Activated T-helper 17 cell treated with anti-CD3 and anti-CD28 coated beads, Interleukin-2, amount 50 U/mL, for 72 hours (primary cell): Measurements from ENCODE around the gene SH2B2. TPM values are rescaled to one million over a fixed set of nuclear protein-coding genes. Genes with fewer than 3 reads are reported as not detected.
A peak's percentile ranks its signal among the peaks of the same experiment; 100 is the strongest.
"Not testable (repeated sequence)": the region's sequence is repeated elsewhere in the genome, so short reads cannot be mapped to it uniquely, and the experiment has no call there.

Source experiments
- ATAC-seq: fragments of 150-1000 bp; cut with Tn5 transposase; replicated peaks from 2 replicates; pipeline ENCODE4 v1.10.0; 2021; ENCODE audit warnings: mild to moderate bottlenecking, moderate library complexity
- H3K27ac Mint-ChIP-seq: one replicate; pipeline ENCODE4 v1.8.0; 2022; ENCODE audit warnings: mixed read lengths
- H3K27me3 Mint-ChIP-seq: one replicate; pipeline ENCODE4 v1.8.0; 2022; ENCODE audit warnings: mixed read lengths
- H3K36me3 Mint-ChIP-seq: one replicate; pipeline ENCODE4 v1.8.0; 2022; ENCODE audit warnings: low read depth, mild to moderate bottlenecking, mixed read lengths
- H3K4me1 Mint-ChIP-seq: one replicate; pipeline ENCODE4 v1.8.0; 2022; ENCODE audit warnings: mixed read lengths
- H3K4me3 Mint-ChIP-seq: one replicate; pipeline ENCODE4 v1.8.0; 2022; ENCODE audit warnings: mild to moderate bottlenecking, mixed read lengths
- H3K9me3 Mint-ChIP-seq: one replicate; pipeline ENCODE4 v1.8.0; 2022; ENCODE audit warnings: mixed read lengths
- total RNA-seq, 2 donors: library from RNA; stranded (reverse); gene quantifications; one replicate each; pipeline ENCODE4 v1.2.3, GENCODE V29; 2022

Gene SH2B2
- total RNA-seq, 2 donors from 2014 or later, result 1.7 to 14.2 TPM

- Mint-ChIP-seq H3K9me3 (no peaks in the 10 kb centered on the region), H3K36me3 (no peaks in the 10 kb centered on the region), H3K27me3 (no peaks in the 10 kb centered on the region), H3K27ac (no peak overlapping the region), H3K4me1 (peaks cover 19% of the 10 kb centered on the region), H3K4me3 (peak overlapping the region; percentile 56)
- no peak for ATAC-seq
These were observed 1.7 kb downstream of the SH2B2 start for GRCh38 chr7:102288285-102288930.

GRCh38 chr7:102289057-102289456 lies 2.4 kb downstream of the SH2B2 start:
- ATAC-seq, result no peak
- no peak overlapping the region for H3K27ac Mint-ChIP-seq
- no peaks in the 10 kb centered on the region for H3K27me3 Mint-ChIP-seq
- H3K4me3 Mint-ChIP-seq, result peak overlapping the region; percentile 56
- H3K9me3 Mint-ChIP-seq, result no peaks in the 10 kb centered on the region
- H3K4me1 Mint-ChIP-seq, result peaks cover 19% of the 10 kb centered on the region
- H3K36me3 Mint-ChIP-seq, result no peaks in the 10 kb centered on the region

DNA sequence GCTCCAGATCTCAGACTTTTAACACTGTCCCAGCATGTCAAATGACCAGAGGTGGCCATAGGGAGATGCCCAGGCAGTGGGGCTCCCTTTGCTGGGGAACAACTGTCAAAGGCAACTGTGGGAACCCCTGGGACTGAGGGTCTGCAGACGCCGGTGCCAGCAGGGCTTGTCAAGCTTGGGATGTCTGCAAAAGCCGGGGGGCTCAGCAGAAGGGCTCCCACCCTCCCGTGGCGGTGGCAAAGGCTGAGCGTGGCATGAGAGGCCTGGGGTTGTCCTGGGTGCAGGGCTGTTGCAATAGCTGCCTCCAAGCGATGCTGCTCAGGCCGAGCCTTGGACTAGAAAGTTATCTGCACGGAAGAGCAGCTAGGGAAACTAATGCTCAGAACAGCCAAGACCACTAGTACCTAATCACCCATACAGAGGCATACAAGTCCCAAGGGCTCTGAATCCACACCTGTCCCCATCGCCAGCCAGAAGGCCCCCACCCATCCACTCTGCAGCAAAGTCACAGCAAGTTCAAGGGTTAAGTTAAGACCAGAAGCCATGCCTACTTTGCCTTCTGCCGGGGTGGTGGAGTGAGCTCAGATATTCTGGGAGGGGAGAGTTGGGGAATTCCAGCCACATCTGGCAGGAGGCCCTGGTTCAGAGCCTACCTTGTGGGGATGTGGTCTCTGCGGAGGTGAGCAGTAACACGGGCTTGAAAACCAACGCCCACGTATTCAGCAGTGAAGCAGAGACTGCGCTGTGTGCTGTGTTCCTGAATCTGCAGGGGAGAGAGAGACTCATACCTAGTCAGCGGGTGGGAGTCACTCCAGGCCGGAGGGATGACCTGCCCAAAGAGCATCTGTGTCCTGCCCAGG lies 4.6 kb downstream of the SH2B2 start:
- Mint-ChIP-seq H3K27ac (peak overlapping the region; percentile 32), H3K9me3 (no peaks in the 10 kb centered on the region), H3K4me1 (peaks cover 9% of the 10 kb centered on the region), H3K36me3 (no peaks in the 10 kb centered on the region), H3K27me3 (no peaks in the 10 kb centered on the region), H3K4me3 (peak overlapping the region; percentile 47)
- ATAC-seq, result peak; percentile 86

DNA sequence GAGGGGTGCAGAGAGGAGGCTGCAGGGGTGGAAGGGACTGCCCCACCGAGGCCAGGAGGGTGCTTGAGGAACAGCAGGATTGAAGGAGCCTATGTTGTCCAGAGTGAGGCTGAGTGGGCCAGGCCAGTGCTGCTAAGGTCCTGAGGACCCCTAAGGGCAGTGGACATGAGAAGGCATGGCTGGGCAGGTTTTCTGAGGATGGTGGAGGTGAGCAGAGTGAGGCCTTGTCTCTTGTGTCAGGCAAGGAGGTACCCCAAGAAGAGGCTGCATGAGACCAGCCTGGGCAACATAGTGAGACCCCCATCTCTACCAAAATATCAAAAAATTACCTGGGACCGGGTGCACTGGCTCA lies 5.2 kb downstream of the SH2B2 start:
- peak overlapping the region; percentile 32 for H3K27ac Mint-ChIP-seq
- no peaks in the 10 kb centered on the region for H3K9me3 Mint-ChIP-seq
- peak overlapping the region; percentile 47 for H3K4me3 Mint-ChIP-seq
- no peak for ATAC-seq
- no peaks in the 10 kb centered on the region for H3K27me3 Mint-ChIP-seq
- no peaks in the 10 kb centered on the region for H3K36me3 Mint-ChIP-seq
- H3K4me1 Mint-ChIP-seq, result peaks cover 9% of the 10 kb centered on the region

GRCh38 chr7:102292813-102293798 lies 6.4 kb downstream of the SH2B2 start:
- Mint-ChIP-seq H3K4me1 (peaks cover 9% of the 10 kb centered on the region), H3K27me3 (no peaks in the 10 kb centered on the region), H3K4me3 (no peak overlapping the region), H3K9me3 (no peaks in the 10 kb centered on the region), H3K27ac (no peak overlapping the region), H3K36me3 (no peaks in the 10 kb centered on the region)
- no peak for ATAC-seq

- no peak for ATAC-seq
- Mint-ChIP-seq H3K27ac (no peak overlapping the region), H3K4me3 (no peak overlapping the region)
These were observed 7.9 kb downstream of the SH2B2 start for GRCh38 chr7:102294589-102294988.

DNA sequence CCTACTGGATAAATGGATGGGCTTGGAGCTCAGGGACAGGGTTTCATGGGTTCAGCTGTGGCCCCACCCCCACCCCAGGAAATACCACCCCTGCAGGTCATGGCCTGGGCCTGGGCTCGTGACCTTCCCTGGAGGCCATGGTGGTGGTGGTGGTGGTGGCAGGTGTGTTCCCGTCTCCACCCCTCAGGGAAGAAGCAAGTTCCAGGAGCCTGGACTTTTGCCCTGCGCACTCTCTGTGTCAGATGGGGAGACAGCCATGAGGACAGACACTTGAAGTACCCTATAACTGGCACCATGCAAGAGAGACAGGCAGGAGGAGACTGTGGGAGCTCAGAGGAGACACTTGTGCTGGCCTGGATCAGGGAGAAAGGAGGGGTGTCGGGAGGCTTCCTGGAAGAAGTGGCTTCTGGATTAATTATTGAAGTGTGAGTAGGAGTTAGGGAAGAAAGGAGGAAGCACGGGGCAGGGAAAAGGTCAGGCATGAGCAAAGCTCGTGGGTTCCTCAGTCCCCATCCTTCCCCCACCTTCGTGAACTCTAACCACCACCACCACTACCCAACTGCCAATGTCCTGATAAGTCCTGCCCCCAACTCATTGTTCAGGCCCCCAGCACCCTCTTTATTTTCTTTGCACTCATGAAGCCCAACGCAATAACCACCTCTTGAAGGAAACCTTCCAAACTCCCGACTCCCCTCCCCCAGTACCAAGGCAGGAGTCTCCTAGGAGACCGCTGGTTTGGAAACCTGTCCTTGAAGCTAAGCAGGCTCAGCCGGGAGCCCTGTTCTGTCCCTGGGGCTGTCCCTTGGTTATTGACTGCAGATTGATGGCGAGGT lies 8.9 kb downstream of the SH2B2 start:
- Mint-ChIP-seq H3K36me3 (no peaks in the 10 kb centered on the region), H3K27ac (no peak overlapping the region), H3K4me3 (no peak overlapping the region), H3K27me3 (no peaks in the 10 kb centered on the region), H3K4me1 (peaks cover 9% of the 10 kb centered on the region), H3K9me3 (no peaks in the 10 kb centered on the region)
- ATAC-seq, result no peak

More at GRCh38 chr7:102294589-102294988, 7.9 kb downstream of the SH2B2 start:
- no peaks in the 10 kb centered on the region for H3K9me3 Mint-ChIP-seq
- H3K36me3 Mint-ChIP-seq, result no peaks in the 10 kb centered on the region
- H3K27me3 Mint-ChIP-seq, result no peaks in the 10 kb centered on the region
- H3K4me1 Mint-ChIP-seq, result peaks cover 9% of the 10 kb centered on the region

- no peaks in the 10 kb centered on the region for H3K9me3 Mint-ChIP-seq
- H3K27me3 Mint-ChIP-seq, result no peaks in the 10 kb centered on the region
- H3K4me3 Mint-ChIP-seq, result no peak overlapping the region
- H3K27ac Mint-ChIP-seq, result no peak overlapping the region
- H3K4me1 Mint-ChIP-seq, result peaks cover 9% of the 10 kb centered on the region
- ATAC-seq, result no peak
- no peaks in the 10 kb centered on the region for H3K36me3 Mint-ChIP-seq
These were observed 9.4 kb downstream of the SH2B2 start for GRCh38 chr7:102296179-102296438.

- Mint-ChIP-seq H3K4me3 (no peak overlapping the region), H3K36me3 (no peaks in the 10 kb centered on the region), H3K9me3 (no peaks in the 10 kb centered on the region), H3K27ac (no peak overlapping the region), H3K4me1 (peaks cover 5% of the 10 kb centered on the region), H3K27me3 (no peaks in the 10 kb centered on the region)
- no peak for ATAC-seq
These were observed 9.8 kb downstream of the SH2B2 start for GRCh38 chr7:102296514-102296913.

- Mint-ChIP-seq H3K4me3 (no peak overlapping the region), H3K27ac (no peak overlapping the region), H3K4me1 (no peaks in the 10 kb centered on the region), H3K27me3 (no peaks in the 10 kb centered on the region), H3K9me3 (no peaks in the 10 kb centered on the region), H3K36me3 (no peaks in the 10 kb centered on the region)
- ATAC-seq, result peak; percentile 3
These were observed 11.0 kb downstream of the SH2B2 start for GRCh38 chr7:102297487-102298218.

DNA sequence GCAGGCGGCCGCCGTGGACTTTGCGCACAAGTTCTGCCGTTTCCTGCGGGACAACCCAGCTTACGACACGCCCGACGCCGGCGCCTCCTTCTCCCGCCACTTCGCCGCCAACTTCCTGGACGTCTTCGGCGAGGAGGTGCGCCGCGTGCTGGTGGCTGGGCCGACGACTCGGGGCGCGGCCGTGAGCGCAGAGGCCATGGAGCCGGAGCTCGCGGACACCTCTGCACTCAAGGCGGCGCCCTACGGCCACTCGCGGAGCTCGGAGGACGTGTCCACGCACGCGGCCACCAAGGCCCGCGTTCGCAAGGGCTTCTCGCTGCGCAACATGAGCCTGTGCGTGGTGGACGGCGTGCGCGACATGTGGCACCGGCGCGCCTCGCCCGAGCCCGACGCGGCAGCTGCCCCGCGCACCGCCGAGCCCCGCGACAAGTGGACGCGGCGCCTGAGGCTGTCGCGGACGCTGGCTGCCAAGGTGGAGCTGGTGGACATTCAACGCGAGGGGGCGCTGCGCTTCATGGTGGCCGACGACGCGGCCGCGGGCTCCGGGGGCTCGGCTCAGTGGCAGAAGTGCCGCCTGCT lies 14.1 kb downstream of the SH2B2 start:
- Mint-ChIP-seq H3K36me3 (no peaks in the 10 kb centered on the region), H3K4me1 (no peaks in the 10 kb centered on the region), H3K9me3 (no peaks in the 10 kb centered on the region), H3K4me3 (no peak overlapping the region), H3K27me3 (no peaks in the 10 kb centered on the region), H3K27ac (no peak overlapping the region)
- ATAC-seq, result no peak

- H3K36me3 Mint-ChIP-seq, ATAC-seq, H3K27me3 Mint-ChIP-seq, H3K27ac Mint-ChIP-seq, H3K4me3 Mint-ChIP-seq, H3K4me1 Mint-ChIP-seq, H3K9me3 Mint-ChIP-seq: not testable (repeated sequence)
These were observed 14.7 kb downstream of the SH2B2 start for GRCh38 chr7:102301367-102301766.

GRCh38 chr7:102302025-102302424 lies 15.4 kb downstream of the SH2B2 start:
- Mint-ChIP-seq H3K27ac (no peak overlapping the region), H3K36me3 (no peaks in the 10 kb centered on the region), H3K4me1 (peaks cover 4% of the 10 kb centered on the region), H3K27me3 (no peaks in the 10 kb centered on the region), H3K4me3 (no peak overlapping the region), H3K9me3 (no peaks in the 10 kb centered on the region)
- no peak for ATAC-seq
